Measurements from ENCODE around the gene XDH. TPM values are rescaled to one million over a fixed set of nuclear protein-coding genes. Genes with fewer than 3 reads are reported as not detected.

The XDH gene
- total and polyA plus RNA-seq, 2 donors (not counting 1 experiment from before 2014, with no cell fraction given), result 0.50 to 0.59 TPM

GRCh38 chr2:31297751-31298150 lies 116.8 kb downstream of the XDH start:
- no peak overlapping the region for H3K9ac ChIP-seq (ENCODE audit: insufficient read depth, low read length)
- no peak overlapping the region for H3K4me3 ChIP-seq (replicated peaks in 1 of 4; ENCODE audit: control extremely low read depth in 1 of 4, insufficient read depth in 1 of 4, low read depth in 3 of 4, low read length in 4 of 4)
- H3K4me2 ChIP-seq (ENCODE audit: extremely low read depth, insufficient read depth, low read length), result no peak overlapping the region
- H3K79me2 ChIP-seq (ENCODE audit: control insufficient read depth, insufficient read depth, low read length), result no peaks in the 10 kb centered on the region
- peak in 1 of 2 donors; percentile 48 for DNase-seq (ENCODE audit: low read depth in 2 of 2)
- H4K20me1 ChIP-seq (ENCODE audit: control insufficient read depth, extremely low read depth, insufficient read depth, low read length), result no peaks in the 10 kb centered on the region
- H3K36me3 ChIP-seq (ENCODE audit: control insufficient read depth, insufficient read depth, low read length), result no peaks in the 10 kb centered on the region
- H3K4me1 ChIP-seq (ENCODE audit: control insufficient read depth, extremely low read depth, insufficient read depth, low read length), result peaks cover 13% of the 10 kb centered on the region
- H3K9me3 ChIP-seq (ENCODE audit: control insufficient read depth, insufficient read depth, low read depth, low read length), result no peaks in the 10 kb centered on the region
- TF ChIP-seq CTCF (conservative IDR thresholded peaks at IDR 0.05 in 1 of 2, IDR thresholded peaks at IDR 0.05 in 1 of 2; ENCODE audit: low read depth in 1 of 2, low read length in 2 of 2), result no peak
- TF ChIP-seq EZH2 (IDR thresholded peaks at IDR 0.05; ENCODE audit: low read length, missing control alignments), result no peak
- H3K27ac ChIP-seq (ENCODE audit: insufficient read depth, low read length), result no peak overlapping the region
- no peak overlapping the region for H2AFZ ChIP-seq (ENCODE audit: low read length)
- no peaks in the 10 kb centered on the region for H3K27me3 ChIP-seq (ENCODE audit: control insufficient read depth, insufficient read depth, low read length)

DNA sequence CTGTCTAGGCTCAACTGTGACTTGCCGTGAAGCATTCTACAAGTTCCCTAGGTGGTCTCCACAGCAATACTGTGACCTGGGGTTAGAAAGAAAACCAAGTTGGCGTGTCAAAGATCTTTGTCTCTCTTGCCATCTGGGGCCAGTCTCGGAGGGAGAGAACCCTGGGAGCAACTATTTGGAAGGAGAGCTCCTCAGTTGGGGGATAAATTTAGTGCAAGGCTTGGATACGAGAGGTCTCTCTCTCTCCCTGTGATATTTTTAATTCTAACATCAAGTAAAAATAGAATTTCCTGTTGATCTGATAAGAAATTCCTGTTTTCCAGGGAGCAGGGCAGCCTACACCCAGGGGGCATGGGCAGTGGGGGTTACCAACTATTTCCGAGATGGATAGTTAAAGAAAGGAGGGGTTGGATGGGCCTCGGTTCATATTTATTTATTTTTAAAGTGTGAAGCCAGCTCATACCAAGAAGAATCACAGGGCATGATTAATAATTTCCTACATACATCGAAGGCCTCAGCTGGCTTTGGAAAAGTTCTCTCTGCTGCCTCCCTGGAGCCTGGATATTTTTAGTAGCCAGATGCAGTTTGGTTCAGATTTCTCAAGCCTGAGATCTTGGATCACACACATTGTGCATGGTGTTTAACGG lies 117.8 kb downstream of the XDH start:
- Histone ChIP-seq H3K4me1 (ENCODE audit: control insufficient read depth, extremely low read depth, insufficient read depth, low read length) (peaks cover 13% of the 10 kb centered on the region), H2AFZ (ENCODE audit: low read length) (no peak overlapping the region), H3K4me3 (replicated peaks in 1 of 4; ENCODE audit: control extremely low read depth in 1 of 4, insufficient read depth in 1 of 4, low read depth in 3 of 4, low read length in 4 of 4) (no peak overlapping the region), H3K79me2 (ENCODE audit: control insufficient read depth, insufficient read depth, low read length) (no peaks in the 10 kb centered on the region), H3K27me3 (ENCODE audit: control insufficient read depth, insufficient read depth, low read length) (no peaks in the 10 kb centered on the region), H3K36me3 (ENCODE audit: control insufficient read depth, insufficient read depth, low read length) (no peaks in the 10 kb centered on the region), H4K20me1 (ENCODE audit: control insufficient read depth, extremely low read depth, insufficient read depth, low read length) (no peaks in the 10 kb centered on the region), H3K9me3 (ENCODE audit: control insufficient read depth, insufficient read depth, low read depth, low read length) (no peaks in the 10 kb centered on the region), H3K9ac (ENCODE audit: insufficient read depth, low read length) (no peak overlapping the region), H3K27ac (ENCODE audit: insufficient read depth, low read length) (no peak overlapping the region), H3K4me2 (ENCODE audit: extremely low read depth, insufficient read depth, low read length) (peak overlapping the region; percentile 26)
- DNase-seq (ENCODE audit: low read depth in 2 of 2), result peak; percentile 23 to 33
- TF ChIP-seq CTCF (conservative IDR thresholded peaks at IDR 0.05 in 1 of 2, IDR thresholded peaks at IDR 0.05 in 1 of 2; ENCODE audit: low read depth in 1 of 2, low read length in 2 of 2) (no peak), EZH2 (IDR thresholded peaks at IDR 0.05; ENCODE audit: low read length, missing control alignments) (no peak)

GRCh38 chr2:31294196-31294595 lies 120.3 kb downstream of the XDH start:
- Histone ChIP-seq H3K27me3 (ENCODE audit: control insufficient read depth, insufficient read depth, low read length) (no peaks in the 10 kb centered on the region), H4K20me1 (ENCODE audit: control insufficient read depth, extremely low read depth, insufficient read depth, low read length) (no peaks in the 10 kb centered on the region), H3K9me3 (ENCODE audit: control insufficient read depth, insufficient read depth, low read depth, low read length) (no peaks in the 10 kb centered on the region), H3K4me3 (replicated peaks in 1 of 4; ENCODE audit: control extremely low read depth in 1 of 4, insufficient read depth in 1 of 4, low read depth in 3 of 4, low read length in 4 of 4) (no peak overlapping the region), H3K4me1 (ENCODE audit: control insufficient read depth, extremely low read depth, insufficient read depth, low read length) (peaks cover 13% of the 10 kb centered on the region), H3K36me3 (ENCODE audit: control insufficient read depth, insufficient read depth, low read length) (no peaks in the 10 kb centered on the region), H3K27ac (ENCODE audit: insufficient read depth, low read length) (no peak overlapping the region), H3K79me2 (ENCODE audit: control insufficient read depth, insufficient read depth, low read length) (no peaks in the 10 kb centered on the region), H3K9ac (ENCODE audit: insufficient read depth, low read length) (no peak overlapping the region), H3K4me2 (ENCODE audit: extremely low read depth, insufficient read depth, low read length) (no peak overlapping the region), H2AFZ (ENCODE audit: low read length) (no peak overlapping the region)
- TF ChIP-seq EZH2 (IDR thresholded peaks at IDR 0.05; ENCODE audit: low read length, missing control alignments) (no peak), CTCF (conservative IDR thresholded peaks at IDR 0.05 in 1 of 2, IDR thresholded peaks at IDR 0.05 in 1 of 2; ENCODE audit: low read depth in 1 of 2, low read length in 2 of 2) (no peak)
- DNase-seq (ENCODE audit: low read depth in 2 of 2), result no peak
